ENCODE data around the gene SAMM50. TPM values are rescaled to one million over a fixed set of nuclear protein-coding genes. Genes with fewer than 3 reads are reported as not detected.

Gene SAMM50
- total and polyA plus RNA-seq, 10 of the 15 experiments (the other 5 are each of a cell fraction or from before 2014, with no cell fraction given) = 38.2 to 126 (median 62.4) TPM

GRCh38 chr22:43976861-43977795 is 21.9 kb downstream of the SAMM50 start:
- ChIA-PET CTCF (no interaction called here), POLR2A (no interaction called here), SMC1A (ENCODE audit: uncharacterized antibody, unreplicated experiment) (no interaction called here), RAD21 (ENCODE audit: unreplicated experiment) (interaction anchor here (1.2 kb wide), 1 partner anchor 16 kb away, joined by 3 read pairs; no protein-coding TSS in a partner anchor)
- Histone ChIP-seq H3K9ac (ENCODE audit: control insufficient read depth, insufficient read depth, low read length) (no peak overlapping the region), H3K9me3 (replicated peaks; ENCODE audit: control insufficient read depth, insufficient read depth, low read length) (no peaks in the 10 kb centered on the region), H3K27ac (ENCODE audit: control insufficient read depth, insufficient read depth) (no peak overlapping the region), H3K4me3 (no peak overlapping the region), H4K20me1 (ENCODE audit: control insufficient read depth, insufficient read depth) (no peaks in the 10 kb centered on the region), H2AFZ (ENCODE audit: control insufficient read depth, low read depth, low read length) (no peak overlapping the region), H3K79me2 (ENCODE audit: control insufficient read depth, insufficient read depth, low read length) (no peaks in the 10 kb centered on the region), H3K4me1 (ENCODE audit: control insufficient read depth, insufficient read depth, low read length) (no peaks in the 10 kb centered on the region), H3K36me3 (ENCODE audit: control insufficient read depth in 2 of 2, insufficient read depth in 2 of 2, low read length in 1 of 2) (peaks cover 30 to 42% of the 10 kb centered on the region in 2 experiments), H3K27me3 (replicated peaks in 1 of 2; ENCODE audit: control insufficient read depth in 2 of 2, insufficient read depth in 2 of 2, low read length in 1 of 2) (no peaks in the 10 kb centered on the region), H3K4me2 (ENCODE audit: control insufficient read depth, insufficient read depth) (no peak overlapping the region)
- intact Hi-C loops (cut with micrococcal nuclease; ENCODE audit: unreplicated experiment) (no loop called here), in situ Hi-C loops (cut with MboI) (no loop called here)
- ATAC-seq (no peak), FAIRE-seq (no peak), DNase-seq (ENCODE audit: low read depth, low spot score) (no peak)
- 93% methylated on average over 19 of the region's 19 CpGs for WGBS (ENCODE audit: insufficient coverage, insufficient replicate concordance, low lambda C conversion rate, missing lambda C conversion rate)
- TF ChIP-seq SRF (IDR thresholded peaks at IDR 0.05; ENCODE audit: low read depth in 2 of 2, low read length in 2 of 2) (no peak), NFIC (IDR thresholded peaks at IDR 0.05; ENCODE audit: low read depth, low read length) (no peak), MEF2A (IDR thresholded peaks at IDR 0.05; ENCODE audit: insufficient read depth, low read depth, low read length) (no peak), MEF2B (IDR thresholded peaks at IDR 0.05; ENCODE audit: partially characterized antibody, poor library complexity, severe bottlenecking) (no peak), HDAC6 (IDR thresholded peaks at IDR 0.05; ENCODE audit: unreplicated experiment) (no peak), FOS (IDR thresholded peaks at IDR 0.05; ENCODE audit: borderline replicate concordance, extremely low read depth, insufficient read length) (no peak), SIN3A (IDR thresholded peaks at IDR 0.05; ENCODE audit: low read depth, low read length) (no peak), CHD1 (IDR thresholded peaks at IDR 0.05; ENCODE audit: low read depth, low read length) (no peak), STAT3 (IDR thresholded peaks at IDR 0.05; ENCODE audit: low read depth, low read length) (no peak), RAD51 (IDR thresholded peaks at IDR 0.05) (no peak), SUPT20H (IDR thresholded peaks at IDR 0.05; ENCODE audit: borderline replicate concordance, control insufficient read depth, low read depth, low read length) (no peak), STAT1 (conservative IDR thresholded peaks at IDR 0.05) (no peak), HSF1 (IDR thresholded peaks at IDR 0.05; ENCODE audit: low read depth, low read length) (no peak), IRF4 (IDR thresholded peaks at IDR 0.05; ENCODE audit: low read depth, low read length) (no peak), NR2C1 (IDR thresholded peaks at IDR 0.05) (no peak), USF2 (IDR thresholded peaks at IDR 0.05; ENCODE audit: borderline replicate concordance, low read depth, low read length) (no peak), BCLAF1 (IDR thresholded peaks at IDR 0.05) (no peak), TAF1 (IDR thresholded peaks at IDR 0.05; ENCODE audit: borderline replicate concordance, low read depth, low read length) (no peak), YBX1 (IDR thresholded peaks at IDR 0.05) (no peak)
- BruUV-seq (replicated peaks) = no TSS peak

Data from GM12878 (cell line).